22Rv1 (cell line): Measurements from ENCODE around the gene CYP27B1.

Source experiments
- H3K27ac ChIP-seq: fragments of 450-650 bp; 2 replicates; pipeline ENCODE4 v1.5.1; 2017
- CTCF ChIP-seq: fragments of 450-650 bp; IDR thresholded peaks from 2 replicates; pipeline ENCODE4 v1.5.1; 2017; ENCODE audit warnings: mild to moderate bottlenecking
- ZFX ChIP-seq: fragments of 450-650 bp; IDR thresholded peaks from 2 replicates; pipeline ENCODE4 v1.6.1; 2017; ENCODE audit warnings: antibody characterized with exemption, borderline replicate concordance

Gene CYP27B1

DNA sequence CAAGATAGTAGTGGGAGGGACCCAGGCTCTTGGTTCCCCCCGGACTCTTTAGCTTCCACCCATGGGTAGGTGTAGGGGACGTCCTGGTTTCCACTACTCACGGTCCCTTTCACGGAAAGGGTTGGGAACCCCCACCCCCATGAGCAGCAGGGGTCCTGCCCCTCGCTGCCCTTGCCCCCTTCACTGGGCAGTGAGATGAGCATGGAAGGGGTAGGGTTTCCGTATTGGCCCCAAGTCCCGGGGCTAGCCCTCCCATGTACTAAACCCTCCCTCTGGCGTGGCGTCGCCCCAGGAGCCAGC, 41.1 kb downstream of the CYP27B1 start:
- peak overlapping the region; percentile 96 for H3K27ac ChIP-seq
- TF ChIP-seq ZFX (no peak), CTCF (no peak)

- H3K27ac ChIP-seq = peak overlapping the region; percentile 35
- TF ChIP-seq ZFX = no peak
- TF ChIP-seq CTCF = no peak
These were observed 41.7 kb downstream of the CYP27B1 start for GRCh38 chr12:57724936-57725740.

DNA sequence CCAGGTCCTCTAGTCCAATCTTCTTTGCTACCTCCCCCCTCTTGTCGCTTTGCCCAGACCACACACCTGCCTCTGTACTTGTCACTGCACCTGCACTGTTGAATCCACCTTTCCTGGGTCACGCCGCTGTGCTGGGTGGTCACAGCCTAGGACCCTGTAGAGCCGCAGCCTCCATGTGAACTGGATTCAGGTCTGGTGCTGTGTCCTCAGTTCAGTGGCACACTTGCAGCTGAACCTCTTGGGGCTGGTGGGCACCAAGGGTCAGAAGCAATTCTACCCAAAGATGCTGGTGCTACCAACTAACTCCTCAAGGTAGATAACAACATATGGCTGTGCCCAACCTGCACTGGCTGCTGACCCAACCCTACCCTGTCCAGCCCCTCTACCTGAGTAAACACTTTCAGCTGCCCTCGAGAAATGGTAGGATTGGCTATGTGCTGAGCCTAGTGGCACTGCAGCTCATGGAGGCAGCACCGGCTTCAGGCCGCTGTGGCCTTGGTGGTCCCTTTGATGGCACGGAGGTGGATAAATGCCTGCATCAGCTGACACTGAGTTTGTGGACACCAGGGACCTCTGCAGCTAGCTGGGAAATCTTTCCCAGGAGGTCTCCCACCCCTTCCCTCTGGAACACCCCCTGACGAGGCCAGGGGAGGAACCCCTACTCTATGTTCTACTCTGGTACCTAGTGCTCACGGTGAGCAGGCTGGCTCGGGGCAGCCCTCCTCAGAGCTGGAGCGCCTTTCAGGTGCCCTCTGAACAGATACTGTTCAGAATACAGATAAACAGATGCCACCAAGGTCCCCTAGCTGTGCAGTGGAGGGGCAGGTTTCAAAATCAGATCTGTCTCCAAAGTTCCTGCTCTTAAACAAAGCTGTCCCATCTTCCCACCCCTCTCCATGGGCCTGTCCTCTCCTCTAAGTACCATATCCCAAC, 42.6 kb downstream of the CYP27B1 start:
- peak overlapping the region; percentile 35 for H3K27ac ChIP-seq
- TF ChIP-seq ZFX = no peak
- no peak for TF ChIP-seq CTCF

GRCh38 chr12:57723630-57723962, 43.3 kb downstream of the CYP27B1 start:
- TF ChIP-seq CTCF = no peak
- TF ChIP-seq ZFX = no peak
- peak overlapping the region; percentile 35 for H3K27ac ChIP-seq

DNA sequence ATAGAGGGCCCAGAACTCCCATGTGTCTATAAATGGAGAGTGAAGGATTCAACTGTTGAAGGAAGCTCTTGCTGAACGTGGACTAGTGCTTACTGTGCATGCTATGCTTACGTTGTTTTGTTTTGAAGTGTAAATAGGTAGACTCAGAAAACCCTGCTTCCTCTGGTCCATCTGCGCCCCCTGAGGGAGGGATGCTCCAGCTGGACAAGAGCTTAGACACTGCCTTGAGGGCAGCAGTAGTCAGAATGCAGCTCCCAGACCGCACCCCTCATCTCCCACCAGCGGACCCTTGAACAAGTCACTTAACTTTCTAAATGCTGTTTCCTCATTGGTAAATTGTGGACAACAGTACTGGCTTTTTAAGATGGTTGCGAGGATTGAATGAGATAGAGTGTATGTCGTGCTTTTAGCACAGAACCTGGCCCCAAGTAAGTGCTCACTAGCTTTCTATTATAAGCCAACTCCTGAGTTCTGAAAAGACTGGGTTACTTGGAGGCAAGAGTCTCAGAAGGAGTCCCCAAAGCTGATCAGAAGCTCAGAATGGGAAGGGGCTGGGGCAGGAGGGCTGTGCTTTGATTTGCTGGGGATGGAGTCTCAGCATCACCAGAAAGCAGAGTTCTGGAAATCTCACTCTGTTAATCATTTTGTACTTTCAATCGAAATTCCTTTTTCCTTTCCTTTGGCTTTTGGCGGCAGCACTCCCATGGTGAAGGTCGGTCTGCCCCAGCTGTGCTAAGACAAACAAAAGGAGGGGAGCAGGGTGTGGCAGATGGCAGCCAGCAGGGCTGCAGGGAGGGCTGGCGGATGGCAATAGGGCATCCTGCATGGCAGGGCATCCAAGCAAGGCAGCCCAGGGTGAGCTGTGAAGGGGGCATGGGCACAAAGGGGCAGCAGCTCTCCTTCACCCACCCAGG, 43.9 kb downstream of the CYP27B1 start:
- TF ChIP-seq CTCF (no peak), ZFX (no peak)
- peak overlapping the region; percentile 52 for H3K27ac ChIP-seq

GRCh38 chr12:57721846-57722608, 44.9 kb downstream of the CYP27B1 start:
- H3K27ac ChIP-seq = peak overlapping the region; percentile 52
